MCF 10A (cell line): ENCODE measurements around the gene COBL. TPM values are rescaled to one million over a fixed set of nuclear protein-coding genes. Genes with fewer than 3 reads are reported as not detected.

Experiments used
- BruUV-seq: library from RNA; stranded (reverse); fragments of 400-500 nt; replicated peaks from 2 replicates; lab custom pipeline; 2021; lab: Mats Ljungman, UMichigan
- CTCF ChIA-PET: fragments of 300-600 bp; sonication (Branson Sonifier 250); formaldehyde crosslinking; extraction: SDS; loops from one replicate; lab custom pipeline; 2021; ENCODE audit warnings: antibody characterized with exemption, inconsistent platforms; lab: Yijun Ruan, JAX
- POLR2A ChIA-PET: fragments of 300-600, 350-650 bp; sonication (Branson Sonifier 250); formaldehyde crosslinking; extraction: SDS; loops from one replicate; lab custom pipeline; 2020; ENCODE audit warnings: antibody characterized with exemption, inconsistent platforms; lab: Yijun Ruan, JAX
- DNase-seq: peaks from one replicate; pipeline ENCODE4 v3.0.0-alpha.2; 2018; ENCODE audit not compliant: unreplicated experiment
- H3K27ac Mint-ChIP-seq: one replicate; pipeline ENCODE4 v1.8.0; 2022; ENCODE audit warnings: mild to moderate bottlenecking, low read depth, mixed read lengths; ENCODE audit not compliant: unreplicated experiment
- H3K27me3 Mint-ChIP-seq: one replicate; pipeline ENCODE4 v1.8.0; 2022; ENCODE audit warnings: mixed read lengths; ENCODE audit not compliant: insufficient read depth, unreplicated experiment
- H3K36me3 Mint-ChIP-seq: one replicate; pipeline ENCODE4 v1.8.0; 2022; ENCODE audit warnings: mild to moderate bottlenecking, moderate library complexity, mixed read lengths; ENCODE audit not compliant: insufficient read depth, unreplicated experiment
- H3K4me1 Mint-ChIP-seq: one replicate; pipeline ENCODE4 v1.8.0; 2022; ENCODE audit warnings: mixed read lengths; ENCODE audit not compliant: insufficient read depth, unreplicated experiment
- H3K4me3 Mint-ChIP-seq: one replicate; pipeline ENCODE4 v1.8.0; 2022; ENCODE audit warnings: mild to moderate bottlenecking, moderate library complexity, mixed read lengths; ENCODE audit not compliant: unreplicated experiment
- H3K9me3 Mint-ChIP-seq: one replicate; pipeline ENCODE4 v1.8.0; 2022; ENCODE audit warnings: mixed read lengths; ENCODE audit not compliant: unreplicated experiment
- intact Hi-C: fragments of 100-400 bp; cut with micrococcal nuclease; formaldehyde crosslinking; loops from 2 replicates; pipeline ENCODE4 v1.14.1; 2022
- total RNA-seq: library from RNA; stranded (reverse); gene quantifications from 2 replicates; pipeline ENCODE4 v1.2.3, GENCODE V29; 2022
- TF ChIP-seq, protein P1 (sequence below): fragments of 200-600 bp; IDR thresholded peaks from one replicate; pipeline ENCODE4 v1.8.0; 2022; ENCODE audit warnings: antibody characterized with exemption, mild to moderate bottlenecking; ENCODE audit not compliant: unreplicated experiment

The COBL gene
- total RNA-seq, 1 experiment from 2014 or later, result 12.3 TPM

DNA sequence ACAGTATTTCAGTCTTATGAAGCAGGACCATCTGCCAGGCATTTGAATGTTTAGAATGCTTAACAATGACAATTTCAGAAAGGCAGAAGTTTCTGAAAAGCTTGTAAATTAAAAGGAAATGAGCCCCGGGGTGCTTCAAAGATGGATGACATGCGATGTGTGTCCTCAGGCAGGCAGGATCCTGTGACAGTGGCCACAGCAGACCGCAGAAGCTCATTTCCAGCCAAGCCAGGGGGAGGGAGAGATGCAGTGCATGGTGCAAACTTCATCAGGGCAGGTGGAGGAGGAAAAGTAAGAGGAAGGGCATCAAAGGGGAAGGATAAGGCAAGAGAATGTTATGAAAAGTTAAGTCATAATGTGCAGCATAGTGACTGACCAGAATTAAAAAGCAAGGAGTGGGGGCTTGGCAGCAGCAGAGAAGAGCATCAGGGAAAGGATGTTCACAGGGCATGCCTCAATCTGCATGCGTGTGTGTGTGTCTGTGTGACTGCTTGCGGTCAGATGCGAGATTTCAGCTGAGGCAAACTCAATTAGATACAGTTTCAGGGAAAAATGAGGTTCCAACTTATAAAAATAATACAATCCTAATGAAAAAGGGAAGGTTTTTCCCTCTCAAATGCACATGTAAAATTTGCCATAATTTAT is 173.7 kb downstream of the COBL start:
- ChIA-PET POLR2A (no interaction called here), CTCF (interaction anchor here (0.6 to 6.2 kb wide), 18 partner anchors 11 to 938 kb away, joined by 3 to 126 read pairs (median 4); no protein-coding TSS in a partner anchor)
- TF ChIP-seq, protein P1, sequence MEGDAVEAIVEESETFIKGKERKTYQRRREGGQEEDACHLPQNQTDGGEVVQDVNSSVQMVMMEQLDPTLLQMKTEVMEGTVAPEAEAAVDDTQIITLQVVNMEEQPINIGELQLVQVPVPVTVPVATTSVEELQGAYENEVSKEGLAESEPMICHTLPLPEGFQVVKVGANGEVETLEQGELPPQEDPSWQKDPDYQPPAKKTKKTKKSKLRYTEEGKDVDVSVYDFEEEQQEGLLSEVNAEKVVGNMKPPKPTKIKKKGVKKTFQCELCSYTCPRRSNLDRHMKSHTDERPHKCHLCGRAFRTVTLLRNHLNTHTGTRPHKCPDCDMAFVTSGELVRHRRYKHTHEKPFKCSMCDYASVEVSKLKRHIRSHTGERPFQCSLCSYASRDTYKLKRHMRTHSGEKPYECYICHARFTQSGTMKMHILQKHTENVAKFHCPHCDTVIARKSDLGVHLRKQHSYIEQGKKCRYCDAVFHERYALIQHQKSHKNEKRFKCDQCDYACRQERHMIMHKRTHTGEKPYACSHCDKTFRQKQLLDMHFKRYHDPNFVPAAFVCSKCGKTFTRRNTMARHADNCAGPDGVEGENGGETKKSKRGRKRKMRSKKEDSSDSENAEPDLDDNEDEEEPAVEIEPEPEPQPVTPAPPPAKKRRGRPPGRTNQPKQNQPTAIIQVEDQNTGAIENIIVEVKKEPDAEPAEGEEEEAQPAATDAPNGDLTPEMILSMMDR, result no peak
- Mint-ChIP-seq H3K36me3 (peaks cover 11% of the 10 kb centered on the region), H3K4me1 (peaks cover 27% of the 10 kb centered on the region), H3K27me3 (no peaks in the 10 kb centered on the region), H3K4me3 (no peak overlapping the region), H3K27ac (no peak overlapping the region), H3K9me3 (no peaks in the 10 kb centered on the region)
- BruUV-seq, result no TSS peak
- no peak for DNase-seq
- intact Hi-C loops, result loop anchor here (5.0 kb wide), 4 partner anchors 76 to 726 kb away; no protein-coding TSS in a partner anchor

DNA sequence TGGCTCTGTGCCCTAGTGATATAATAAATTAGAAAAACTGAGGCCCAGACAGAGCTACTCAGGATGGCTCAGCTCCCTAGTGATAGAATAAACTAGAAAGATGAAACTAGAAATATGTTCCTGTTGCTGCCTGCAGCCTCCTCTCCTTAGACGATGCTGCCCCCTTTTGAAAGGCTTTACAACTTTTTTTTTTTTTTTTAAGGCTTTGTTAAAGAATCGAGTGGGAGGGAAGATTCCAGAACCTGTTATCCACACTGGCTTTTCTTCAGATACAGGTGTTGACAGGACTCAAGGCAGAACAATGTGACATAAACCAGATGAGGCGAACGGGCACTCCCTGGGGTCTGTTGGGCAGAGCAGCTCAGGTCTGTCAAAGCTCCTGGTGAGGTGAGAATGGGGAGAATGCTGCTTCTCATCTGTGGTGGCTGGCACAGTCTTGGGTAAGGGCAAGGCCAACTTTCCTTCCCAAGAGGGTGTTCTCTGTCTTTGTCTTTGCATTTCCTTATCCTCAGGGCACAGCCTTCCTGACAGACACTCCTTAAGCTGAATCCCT is 175.1 kb downstream of the COBL start:
- POLR2A ChIA-PET, result interaction anchor here (0.5 to 1.7 kb wide), 5 partner anchors 15 to 1321 kb away, joined by 4 to 5 read pairs (median 4); no protein-coding TSS in a partner anchor
- DNase-seq, result peak; percentile 55
- no peaks in the 10 kb centered on the region for H3K9me3 Mint-ChIP-seq
- H3K4me3 Mint-ChIP-seq, result no peak overlapping the region
- BruUV-seq, result no TSS peak
- CTCF ChIA-PET, result interaction anchor here (0.6 to 6.2 kb wide), 81 partner anchors 9 to 1193 kb away, joined by 3 to 126 read pairs (median 5); partner anchors contain the start of gene FIGNL1
- no peaks in the 10 kb centered on the region for H3K27me3 Mint-ChIP-seq
- peaks cover 7% of the 10 kb centered on the region for H3K36me3 Mint-ChIP-seq
- intact Hi-C loops, result loop anchor here (1.0 to 5.0 kb wide), 7 partner anchors 74 to 936 kb away; no protein-coding TSS in a partner anchor
- H3K4me1 Mint-ChIP-seq, result peaks cover 27% of the 10 kb centered on the region
- H3K27ac Mint-ChIP-seq, result no peak overlapping the region
- TF ChIP-seq, protein P1, result peak; percentile 71

DNA sequence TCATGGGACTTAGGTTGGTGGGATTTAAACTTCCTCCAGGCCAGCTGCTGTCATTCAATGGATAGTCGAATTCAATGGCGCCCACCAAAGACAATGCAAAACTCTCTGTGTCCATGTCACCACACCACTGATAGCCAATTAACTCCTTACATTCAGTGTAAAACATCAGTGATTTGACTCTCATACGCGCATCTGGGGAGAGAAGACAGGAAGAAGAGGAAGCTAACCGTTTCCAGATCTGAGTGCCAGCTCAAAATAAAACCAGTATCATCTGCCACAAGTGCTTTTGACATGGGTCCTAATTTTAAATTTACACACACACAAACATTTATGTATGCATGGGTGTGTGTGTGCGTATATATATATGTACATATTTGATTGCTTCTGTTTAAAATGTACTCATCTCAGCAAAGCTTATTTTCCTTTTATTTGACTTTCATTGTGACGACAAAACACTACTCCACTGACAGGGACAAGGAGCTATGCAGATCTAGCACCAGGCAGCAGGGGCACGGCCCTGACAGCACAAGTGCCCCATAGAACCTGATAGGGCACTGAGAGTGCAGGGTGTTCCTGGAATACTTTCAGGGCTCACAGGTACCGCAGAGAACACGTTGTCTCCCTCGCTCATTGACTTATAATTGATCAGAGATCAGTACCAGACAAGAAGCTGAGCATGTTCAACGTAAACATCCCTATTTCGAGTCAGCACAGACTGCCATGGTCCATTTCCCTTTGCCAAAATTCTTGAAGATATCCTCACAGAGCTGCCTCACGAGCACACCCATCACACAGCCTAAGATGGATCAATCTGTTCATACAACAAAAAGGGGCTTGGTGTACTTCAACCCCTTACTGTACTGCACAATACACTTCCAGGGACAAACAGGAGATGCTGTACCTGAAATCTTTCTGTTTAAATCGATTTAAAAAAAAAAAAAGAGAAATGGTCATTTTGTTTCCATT is 176.1 kb downstream of the COBL start:
- Mint-ChIP-seq H3K4me3 (no peak overlapping the region), H3K27me3 (no peaks in the 10 kb centered on the region), H3K4me1 (peaks cover 27% of the 10 kb centered on the region), H3K27ac (no peak overlapping the region), H3K9me3 (no peaks in the 10 kb centered on the region), H3K36me3 (peaks cover 7% of the 10 kb centered on the region)
- CTCF ChIA-PET, result interaction anchor here (0.6 to 6.2 kb wide), 78 partner anchors 10 to 1192 kb away, joined by 3 to 126 read pairs (median 5); no protein-coding TSS in a partner anchor
- DNase-seq, result no peak
- POLR2A ChIA-PET, result interaction anchor here (0.6 to 1.7 kb wide), 7 partner anchors 11 to 1322 kb away, joined by 3 to 5 read pairs (median 4); no protein-coding TSS in a partner anchor
- TF ChIP-seq, protein P1, result no peak
- intact Hi-C loops, result loop anchor here (1.0 to 5.0 kb wide), 7 partner anchors 73 to 935 kb away; no protein-coding TSS in a partner anchor
- no TSS peak for BruUV-seq
